ENCODE measurements around the gene PLA2G4E.

PLA2G4E gene

GRCh38 chr15:41940441-41940857, 80.4 kb downstream of the PLA2G4E start:
- in situ Hi-C loops (cut with MboI; ENCODE audit: low sequenced_read_pairs) = no loop called here

GRCh38 chr15:41939986-41940385, 80.9 kb downstream of the PLA2G4E start:
- in situ Hi-C loops (cut with MboI; ENCODE audit: low sequenced_read_pairs) = no loop called here

GRCh38 chr15:41937568-41937923, 83.3 kb downstream of the PLA2G4E start:
- in situ Hi-C loops (cut with MboI; ENCODE audit: low sequenced_read_pairs) = no loop called here

GRCh38 chr15:41936649-41937567, 83.9 kb downstream of the PLA2G4E start:
- in situ Hi-C loops (cut with MboI; ENCODE audit: low sequenced_read_pairs) = no loop called here

- in situ Hi-C loops (cut with MboI; ENCODE audit: low sequenced_read_pairs) = no loop called here
These were observed 84.7 kb downstream of the PLA2G4E start for GRCh38 chr15:41936155-41936554.

GRCh38 chr15:41935566-41936020, 85.2 kb downstream of the PLA2G4E start:
- in situ Hi-C loops (cut with MboI; ENCODE audit: low sequenced_read_pairs) = no loop called here

- in situ Hi-C loops (cut with MboI; ENCODE audit: low sequenced_read_pairs) = no loop called here
These were observed 86.0 kb downstream of the PLA2G4E start for GRCh38 chr15:41934843-41935242.

- in situ Hi-C loops (cut with MboI; ENCODE audit: low sequenced_read_pairs) = no loop called here
These were observed 87.1 kb downstream of the PLA2G4E start for GRCh38 chr15:41933771-41934170.

- in situ Hi-C loops (cut with MboI; ENCODE audit: low sequenced_read_pairs) = no loop called here
These were observed 87.5 kb downstream of the PLA2G4E start for GRCh38 chr15:41933326-41933725.

GRCh38 chr15:41932511-41933289, 88.1 kb downstream of the PLA2G4E start:
- in situ Hi-C loops (cut with MboI; ENCODE audit: low sequenced_read_pairs) = no loop called here

- in situ Hi-C loops (cut with MboI; ENCODE audit: low sequenced_read_pairs) = no loop called here
These were observed 88.7 kb downstream of the PLA2G4E start for GRCh38 chr15:41932101-41932500.
